Bronchial epithelial cell (primary cell): Measurements from ENCODE around the gene CFAP46. TPM values are rescaled to one million over a fixed set of nuclear protein-coding genes. Genes with fewer than 3 reads are reported as not detected.
"Not testable (repeated sequence)": the region's sequence is repeated elsewhere in the genome, so short reads cannot be mapped to it uniquely, and the experiment has no call there.

Experiments
- DNase-seq: peaks from one replicate; pipeline ENCODE4 v3.0.0-alpha.2; 2010; ENCODE audit warnings: low read depth
- FAIRE-seq: peaks from 2 replicates; lab custom pipeline; 2011; peaks lifted over from hg19 to GRCh38; lab: Jason Lieb, UNC
- H3K27me3 ChIP-seq: 2 replicates; pipeline ENCODE4 v1.5.1; 2011; ENCODE audit warnings: low read length; ENCODE audit not compliant: control insufficient read depth, insufficient read depth
- H3K36me3 ChIP-seq: 2 replicates; pipeline ENCODE4 v1.5.1; 2011; ENCODE audit warnings: low read length; ENCODE audit not compliant: control insufficient read depth, insufficient read depth
- H3K4me3 ChIP-seq: 2 replicates; pipeline ENCODE4 v1.5.1; 2011; ENCODE audit warnings: mild to moderate bottlenecking, low read depth, low read length, control low read depth
- CTCF ChIP-seq: IDR thresholded peaks from 2 replicates; pipeline ENCODE4 v1.5.1; 2011; ENCODE audit warnings: mild to moderate bottlenecking, moderate library complexity, low read length, control low read depth, inconsistent platforms; ENCODE audit not compliant: insufficient read depth, severe bottlenecking
- total RNA-seq: library from RNA; depleted of rRNA; stranded (reverse); fragments of >200 nt; gene quantifications from 2 replicates; pipeline ENCODE4 v1.2.1, GENCODE V29; 2014

The CFAP46 gene
- total RNA-seq, 1 donor from 2014 or later, result 0.26 TPM

- H3K4me3 ChIP-seq, result no peak overlapping the region
- DNase-seq (no peak), FAIRE-seq (no peak)
- H3K27me3 ChIP-seq, result no peaks in the 10 kb centered on the region
- no peaks in the 10 kb centered on the region for H3K36me3 ChIP-seq
- no peak for TF ChIP-seq CTCF
These were observed 96.4 kb downstream of the CFAP46 start for GRCh38 chr10:132845780-132846595.

GRCh38 chr10:132845041-132845551, 97.3 kb downstream of the CFAP46 start:
- FAIRE-seq, result no peak
- no peak for DNase-seq
- Histone ChIP-seq H3K36me3 (no peaks in the 10 kb centered on the region), H3K4me3 (no peak overlapping the region), H3K27me3 (no peaks in the 10 kb centered on the region)
- TF ChIP-seq CTCF, result no peak

- Histone ChIP-seq H3K4me3 (no peak overlapping the region), H3K27me3 (no peaks in the 10 kb centered on the region), H3K36me3 (no peaks in the 10 kb centered on the region)
- TF ChIP-seq CTCF, result no peak
- no peak for FAIRE-seq
- DNase-seq, result no peak
These were observed 98.1 kb downstream of the CFAP46 start for GRCh38 chr10:132844069-132844809.

- not testable (repeated sequence) for DNase-seq, FAIRE-seq, H3K36me3 ChIP-seq, H3K4me3 ChIP-seq, H3K27me3 ChIP-seq
These were observed 99.1 kb downstream of the CFAP46 start for GRCh38 chr10:132843276-132843675.

DNA sequence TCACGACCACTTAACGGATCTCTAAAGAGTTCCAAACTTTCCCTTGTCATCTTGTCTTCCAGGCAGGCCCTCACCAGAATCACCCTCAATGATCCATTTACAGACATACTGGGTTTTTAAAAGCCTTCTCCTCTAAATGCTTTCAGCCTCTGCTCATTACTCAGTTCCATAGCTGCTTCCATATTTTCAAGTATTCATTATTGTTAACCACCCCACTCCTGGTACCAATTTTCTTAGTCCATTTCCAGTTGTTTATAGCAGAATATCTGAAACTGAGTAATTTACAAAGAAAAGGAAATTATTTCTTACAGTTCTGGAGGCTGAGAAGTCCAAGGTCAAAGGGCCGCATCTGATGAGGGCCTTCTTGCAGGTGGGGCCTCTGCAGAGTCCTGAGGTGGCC, 100.0 kb downstream of the CFAP46 start:
- TF ChIP-seq CTCF, result no peak
- DNase-seq, result no peak
- Histone ChIP-seq H3K4me3 (no peak overlapping the region), H3K27me3 (no peaks in the 10 kb centered on the region), H3K36me3 (no peaks in the 10 kb centered on the region)
- FAIRE-seq, result no peak

DNA sequence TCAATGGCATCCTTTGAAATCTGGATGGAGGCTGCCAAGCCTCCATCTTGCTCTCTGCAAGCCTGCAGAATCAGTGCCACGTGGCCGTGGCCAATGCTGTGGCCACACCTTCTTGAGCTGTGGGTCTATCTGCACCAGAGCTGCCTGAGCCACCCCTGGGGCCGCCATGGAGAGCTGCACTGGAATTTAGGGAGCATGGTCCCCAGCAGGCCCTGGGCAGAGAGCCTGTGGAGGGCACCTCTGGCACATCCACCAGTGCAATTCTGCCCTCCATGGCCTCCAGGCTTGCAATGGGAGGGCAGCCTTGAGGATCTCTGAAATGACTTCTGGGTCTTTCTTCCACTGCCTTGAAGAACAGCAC, 100.8 kb downstream of the CFAP46 start:
- no peak overlapping the region for H3K4me3 ChIP-seq
- FAIRE-seq (no peak), DNase-seq (no peak)
- no peaks in the 10 kb centered on the region for H3K36me3 ChIP-seq
- no peak for TF ChIP-seq CTCF
- H3K27me3 ChIP-seq, result no peaks in the 10 kb centered on the region
